ENCODE results near the gene FAM78A. TPM values are rescaled to one million over a fixed set of nuclear protein-coding genes. Genes with fewer than 3 reads are reported as not detected.

Gene FAM78A
- total RNA-seq, 1 experiment from 2014 or later: 7.4 TPM

GRCh38 chr9:131284856-131285255 lies 8.5 kb upstream of the FAM78A start:
- DNase-seq (ENCODE audit: low spot score): no peak
- in situ Hi-C loops (cut with HindIII; ENCODE audit: low sequenced_read_pairs): no loop called here

- in situ Hi-C loops (cut with HindIII; ENCODE audit: low sequenced_read_pairs): no loop called here
- DNase-seq (ENCODE audit: low spot score): no peak
Observed at GRCh38 chr9:131282688-131283422, 6.5 kb upstream of the FAM78A start.

DNA sequence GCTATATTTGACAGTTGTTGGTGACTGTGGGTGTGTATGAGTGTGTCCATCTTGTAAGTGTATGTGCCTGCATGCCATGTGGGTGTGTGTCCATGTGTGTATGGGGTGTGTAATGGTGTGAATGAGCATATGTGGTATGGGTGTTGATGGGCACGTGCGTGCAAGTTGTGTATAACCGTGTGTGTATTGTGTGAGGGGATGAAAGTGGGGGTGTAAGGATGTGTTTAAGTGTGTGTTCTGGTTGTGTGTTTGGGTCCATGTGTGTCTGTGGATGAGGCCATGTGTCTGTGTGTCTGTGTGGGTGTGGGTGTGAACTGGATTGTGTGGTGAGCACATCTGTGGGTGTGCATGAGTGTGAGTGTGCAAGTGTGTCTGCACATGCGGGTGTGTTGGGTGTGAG lies 5.9 kb upstream of the FAM78A start:
- no peak for DNase-seq (ENCODE audit: low spot score)
- in situ Hi-C loops (cut with HindIII; ENCODE audit: low sequenced_read_pairs): no loop called here

DNA sequence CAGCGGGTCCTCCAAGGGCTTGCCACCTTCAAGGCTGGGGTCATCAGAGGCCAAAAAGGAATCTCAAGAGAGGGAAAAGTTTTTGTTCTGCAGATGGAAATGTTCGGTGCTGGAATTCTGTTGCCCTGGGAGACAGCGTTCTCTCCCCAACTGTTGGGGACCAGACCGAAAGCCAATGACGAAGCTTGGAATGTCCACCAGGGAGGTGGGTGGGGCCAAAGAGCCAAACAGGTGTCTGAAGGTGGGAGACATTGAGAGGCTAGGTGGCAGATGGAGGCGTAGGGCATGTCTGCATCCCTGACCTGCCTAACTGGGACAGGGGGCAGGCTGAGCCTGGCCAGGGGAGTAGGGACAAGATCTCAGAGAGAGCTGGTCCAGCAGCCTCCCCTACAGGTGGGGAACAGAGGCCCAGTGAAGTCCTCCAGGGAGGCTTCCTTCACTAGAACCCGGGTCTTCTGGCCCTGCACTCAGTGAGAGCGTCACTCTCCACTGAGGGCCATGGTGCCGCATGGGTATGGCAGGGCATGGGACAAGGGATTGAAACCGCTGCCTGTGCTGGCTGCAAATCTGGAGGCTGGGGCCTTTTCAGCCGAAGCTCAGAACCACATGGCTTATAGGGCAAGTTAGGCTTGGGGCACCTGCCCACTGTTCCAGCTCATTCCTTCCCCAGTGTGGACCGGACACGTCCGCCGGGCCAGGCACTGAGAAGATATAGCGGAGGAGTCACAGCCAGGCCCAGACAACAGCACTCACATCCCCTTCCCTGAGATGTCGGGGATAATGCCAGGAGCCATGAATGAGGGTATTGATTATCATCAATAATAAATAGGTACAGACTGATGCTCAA lies 5.0 kb upstream of the FAM78A start:
- in situ Hi-C loops (cut with HindIII; ENCODE audit: low sequenced_read_pairs): no loop called here
- no peak for DNase-seq (ENCODE audit: low spot score)

DNA sequence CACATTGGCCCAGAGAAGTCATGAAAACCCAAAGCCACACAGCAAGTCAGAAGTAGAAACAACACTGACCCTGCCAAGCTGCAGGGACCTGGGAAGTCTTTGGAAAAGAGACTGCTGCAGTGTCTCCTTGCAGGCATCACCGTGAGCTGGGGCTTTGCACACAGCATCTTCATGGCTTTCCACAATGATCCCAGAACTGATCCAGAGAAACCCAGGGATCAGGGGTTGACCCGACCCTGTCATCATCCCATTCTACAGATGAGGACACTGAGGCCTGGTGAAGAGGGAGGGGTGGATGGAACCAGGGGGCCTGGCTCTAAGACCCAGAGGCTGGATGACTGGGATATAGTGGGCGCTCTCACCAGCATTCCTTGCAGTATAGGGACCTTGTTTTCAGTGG lies 4.3 kb upstream of the FAM78A start:
- no peak for DNase-seq (ENCODE audit: low spot score)
- in situ Hi-C loops (cut with HindIII; ENCODE audit: low sequenced_read_pairs): no loop called here

- no peak for DNase-seq (ENCODE audit: low spot score)
- in situ Hi-C loops (cut with HindIII; ENCODE audit: low sequenced_read_pairs): no loop called here
Observed at GRCh38 chr9:131279863-131280570, 3.7 kb upstream of the FAM78A start.

DNA sequence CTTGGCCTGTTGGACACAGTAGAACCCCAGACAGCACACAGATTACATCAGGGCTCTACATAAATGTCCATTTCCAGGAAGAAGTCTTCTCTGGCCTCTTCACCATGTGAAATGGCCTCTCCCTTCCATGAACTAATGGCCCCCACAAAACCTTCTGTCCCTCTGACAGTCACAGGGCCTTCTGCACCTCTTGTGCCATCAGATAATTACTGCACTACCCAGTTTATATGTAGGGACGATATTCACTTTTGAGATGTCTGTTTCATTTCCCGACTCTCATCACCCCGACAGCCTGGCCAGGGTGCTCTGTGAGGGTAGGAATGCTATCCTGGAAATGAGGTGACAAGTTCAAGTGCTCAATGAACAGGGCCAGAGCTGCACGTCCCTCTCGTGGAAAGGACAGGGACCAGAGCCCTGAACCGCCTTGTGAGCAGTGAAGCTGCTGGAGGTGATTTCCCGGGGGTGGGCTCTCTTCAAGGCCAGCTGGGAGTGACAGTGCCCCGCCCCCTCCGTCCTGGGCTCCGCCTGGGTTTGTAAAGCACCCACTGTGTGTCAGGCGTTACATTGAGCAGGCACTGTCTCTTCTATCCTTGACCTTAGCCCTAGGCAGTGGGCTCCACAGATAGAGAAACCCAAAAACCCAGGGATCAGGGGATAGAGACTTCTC lies 3.0 kb upstream of the FAM78A start:
- no peak for DNase-seq (ENCODE audit: low spot score)
- in situ Hi-C loops (cut with HindIII; ENCODE audit: low sequenced_read_pairs): no loop called here

GRCh38 chr9:131278702-131279111 lies 2.4 kb upstream of the FAM78A start:
- in situ Hi-C loops (cut with HindIII; ENCODE audit: low sequenced_read_pairs): no loop called here
- no peak for DNase-seq (ENCODE audit: low spot score)

GRCh38 chr9:131277910-131278701 lies 1.8 kb upstream of the FAM78A start:
- in situ Hi-C loops (cut with HindIII; ENCODE audit: low sequenced_read_pairs): no loop called here
- DNase-seq (ENCODE audit: low spot score): peak; percentile 90

GRCh38 chr9:131277287-131277909 lies 1.1 kb upstream of the FAM78A start:
- DNase-seq (ENCODE audit: low spot score): no peak
- in situ Hi-C loops (cut with HindIII; ENCODE audit: low sequenced_read_pairs): no loop called here

GRCh38 chr9:131276891-131277286 lies 579 bp upstream of the FAM78A start:
- no peak for DNase-seq (ENCODE audit: low spot score)
- in situ Hi-C loops (cut with HindIII; ENCODE audit: low sequenced_read_pairs): no loop called here

- DNase-seq (ENCODE audit: low spot score): no peak
- in situ Hi-C loops (cut with HindIII; ENCODE audit: low sequenced_read_pairs): no loop called here
Observed at GRCh38 chr9:131275332-131276093, 797 bp downstream of the FAM78A start.

- in situ Hi-C loops (cut with HindIII; ENCODE audit: low sequenced_read_pairs): no loop called here
- DNase-seq (ENCODE audit: low spot score): no peak
Observed at GRCh38 chr9:131274674-131275331, 1.5 kb downstream of the FAM78A start.

GRCh38 chr9:131273856-131274673 lies 2.2 kb downstream of the FAM78A start:
- DNase-seq (ENCODE audit: low spot score): no peak
- in situ Hi-C loops (cut with HindIII; ENCODE audit: low sequenced_read_pairs): no loop called here

GRCh38 chr9:131273146-131273855 lies 3.0 kb downstream of the FAM78A start:
- in situ Hi-C loops (cut with HindIII; ENCODE audit: low sequenced_read_pairs): no loop called here
- no peak for DNase-seq (ENCODE audit: low spot score)

GRCh38 chr9:131272212-131272611 lies 4.1 kb downstream of the FAM78A start:
- DNase-seq (ENCODE audit: low spot score): no peak

More at GRCh38 chr9:131272212-131272611, 4.1 kb downstream of the FAM78A start:
- in situ Hi-C loops (cut with HindIII; ENCODE audit: low sequenced_read_pairs): no loop called here
